K562 (cell line): ENCODE data around the gene CHTF8.

Experiments
- BACH1 ChIP-seq: fragments of 200-800 bp; sonication (Bioruptor generic); IDR thresholded peaks from 2 replicates; pipeline ENCODE4 v1.6.1; 2016; ENCODE audit warnings: missing genetic modification characterization, missing compliant biosample characterization
- STAG1 ChIP-seq: sonication (generic); formaldehyde crosslinking; IDR thresholded peaks from 2 replicates; pipeline ENCODE4 v1.5.0; 2020; ENCODE audit warnings: missing genetic modification reagents, borderline replicate concordance
- ZNF384 ChIP-seq: IDR thresholded peaks from 2 replicates; pipeline ENCODE4 v1.6.1; 2012; ENCODE audit warnings: low read depth, low read length, improper control_type of control experiment
- ZNF79 ChIP-seq: fragments of 250-450 bp; sonication (Bioruptor Pico); IDR thresholded peaks from 2 replicates; pipeline ENCODE4 v1.4.0; 2020; ENCODE audit warnings: low read depth, mild to moderate bottlenecking, moderate library complexity
- TF ChIP-seq, protein P1 (sequence below), 3 experiments: IDR thresholded peaks in 2 of 3; conservative IDR thresholded peaks in 1 of 3; 2 replicates each; pipeline ENCODE4 v1.5.1; 2011 to 2012; ENCODE audit warnings: low read length in 3 of 3, mild to moderate bottlenecking in 3 of 3, control low read depth in 2 of 3, improper control_type of control experiment in 1 of 3, inconsistent platforms in 1 of 3, low read depth in 1 of 3, mixed read lengths in 1 of 3, moderate library complexity in 1 of 3; ENCODE audit not compliant: insufficient read depth in 2 of 3
- TF ChIP-seq, protein P2 (sequence below): fragments of 250-450 bp; sonication (Bioruptor Pico); IDR thresholded peaks from 2 replicates; pipeline ENCODE4 v1.8.0; 2021; ENCODE audit warnings: moderate library complexity, mild to moderate bottlenecking, inconsistent platforms
- TF ChIP-seq, protein P3 (sequence below), 2 experiments: fragments of 450-650 bp; IDR thresholded peaks; 2 replicates each; pipeline ENCODE4 v1.6.1; 2016
- TF ChIP-seq, protein P4 (sequence below): sonication (generic); formaldehyde crosslinking; IDR thresholded peaks from 2 replicates; pipeline ENCODE4 v1.8.0; 2022; ENCODE audit warnings: mild to moderate bottlenecking, missing genetic modification reagents

DNA sequence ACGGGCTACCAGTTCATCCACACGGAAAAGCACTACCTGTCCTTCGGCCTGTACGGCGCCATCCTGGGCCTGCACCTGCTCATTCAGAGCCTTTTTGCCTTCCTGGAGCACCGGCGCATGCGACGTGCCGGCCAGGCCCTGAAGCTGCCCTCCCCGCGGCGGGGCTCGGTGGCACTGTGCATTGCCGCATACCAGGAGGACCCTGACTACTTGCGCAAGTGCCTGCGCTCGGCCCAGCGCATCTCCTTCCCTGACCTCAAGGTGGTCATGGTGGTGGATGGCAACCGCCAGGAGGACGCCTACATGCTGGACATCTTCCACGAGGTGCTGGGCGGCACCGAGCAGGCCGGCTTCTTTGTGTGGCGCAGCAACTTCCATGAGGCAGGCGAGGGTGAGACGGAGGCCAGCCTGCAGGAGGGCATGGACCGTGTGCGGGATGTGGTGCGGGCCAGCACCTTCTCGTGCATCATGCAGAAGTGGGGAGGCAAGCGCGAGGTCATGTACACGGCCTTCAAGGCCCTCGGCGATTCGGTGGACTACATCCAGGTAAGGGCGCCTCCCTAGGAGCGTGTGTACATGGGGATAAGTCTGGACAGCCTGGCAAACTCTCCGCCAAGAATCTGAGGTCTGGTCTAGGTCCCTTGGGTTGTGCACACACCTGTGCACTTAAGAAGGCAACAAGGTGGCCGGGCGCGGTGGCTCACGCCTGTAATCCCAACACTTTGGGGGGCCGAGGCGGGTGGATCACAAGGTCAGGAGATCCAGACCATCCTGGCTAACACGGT is 22.7 kb downstream of the CHTF8 start:
- TF ChIP-seq, protein P1, sequence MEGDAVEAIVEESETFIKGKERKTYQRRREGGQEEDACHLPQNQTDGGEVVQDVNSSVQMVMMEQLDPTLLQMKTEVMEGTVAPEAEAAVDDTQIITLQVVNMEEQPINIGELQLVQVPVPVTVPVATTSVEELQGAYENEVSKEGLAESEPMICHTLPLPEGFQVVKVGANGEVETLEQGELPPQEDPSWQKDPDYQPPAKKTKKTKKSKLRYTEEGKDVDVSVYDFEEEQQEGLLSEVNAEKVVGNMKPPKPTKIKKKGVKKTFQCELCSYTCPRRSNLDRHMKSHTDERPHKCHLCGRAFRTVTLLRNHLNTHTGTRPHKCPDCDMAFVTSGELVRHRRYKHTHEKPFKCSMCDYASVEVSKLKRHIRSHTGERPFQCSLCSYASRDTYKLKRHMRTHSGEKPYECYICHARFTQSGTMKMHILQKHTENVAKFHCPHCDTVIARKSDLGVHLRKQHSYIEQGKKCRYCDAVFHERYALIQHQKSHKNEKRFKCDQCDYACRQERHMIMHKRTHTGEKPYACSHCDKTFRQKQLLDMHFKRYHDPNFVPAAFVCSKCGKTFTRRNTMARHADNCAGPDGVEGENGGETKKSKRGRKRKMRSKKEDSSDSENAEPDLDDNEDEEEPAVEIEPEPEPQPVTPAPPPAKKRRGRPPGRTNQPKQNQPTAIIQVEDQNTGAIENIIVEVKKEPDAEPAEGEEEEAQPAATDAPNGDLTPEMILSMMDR (IDR thresholded peaks at IDR 0.05 in 2 of 3, conservative IDR thresholded peaks at IDR 0.05 in 1 of 3; ENCODE audit: insufficient read depth in 2 of 3, low read depth in 1 of 3, low read length in 3 of 3): no peak
- TF ChIP-seq, protein P2, sequence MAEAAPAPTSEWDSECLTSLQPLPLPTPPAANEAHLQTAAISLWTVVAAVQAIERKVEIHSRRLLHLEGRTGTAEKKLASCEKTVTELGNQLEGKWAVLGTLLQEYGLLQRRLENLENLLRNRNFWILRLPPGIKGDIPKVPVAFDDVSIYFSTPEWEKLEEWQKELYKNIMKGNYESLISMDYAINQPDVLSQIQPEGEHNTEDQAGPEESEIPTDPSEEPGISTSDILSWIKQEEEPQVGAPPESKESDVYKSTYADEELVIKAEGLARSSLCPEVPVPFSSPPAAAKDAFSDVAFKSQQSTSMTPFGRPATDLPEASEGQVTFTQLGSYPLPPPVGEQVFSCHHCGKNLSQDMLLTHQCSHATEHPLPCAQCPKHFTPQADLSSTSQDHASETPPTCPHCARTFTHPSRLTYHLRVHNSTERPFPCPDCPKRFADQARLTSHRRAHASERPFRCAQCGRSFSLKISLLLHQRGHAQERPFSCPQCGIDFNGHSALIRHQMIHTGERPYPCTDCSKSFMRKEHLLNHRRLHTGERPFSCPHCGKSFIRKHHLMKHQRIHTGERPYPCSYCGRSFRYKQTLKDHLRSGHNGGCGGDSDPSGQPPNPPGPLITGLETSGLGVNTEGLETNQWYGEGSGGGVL (CRISPR knock-in tag): no peak
- TF ChIP-seq, protein P3, sequence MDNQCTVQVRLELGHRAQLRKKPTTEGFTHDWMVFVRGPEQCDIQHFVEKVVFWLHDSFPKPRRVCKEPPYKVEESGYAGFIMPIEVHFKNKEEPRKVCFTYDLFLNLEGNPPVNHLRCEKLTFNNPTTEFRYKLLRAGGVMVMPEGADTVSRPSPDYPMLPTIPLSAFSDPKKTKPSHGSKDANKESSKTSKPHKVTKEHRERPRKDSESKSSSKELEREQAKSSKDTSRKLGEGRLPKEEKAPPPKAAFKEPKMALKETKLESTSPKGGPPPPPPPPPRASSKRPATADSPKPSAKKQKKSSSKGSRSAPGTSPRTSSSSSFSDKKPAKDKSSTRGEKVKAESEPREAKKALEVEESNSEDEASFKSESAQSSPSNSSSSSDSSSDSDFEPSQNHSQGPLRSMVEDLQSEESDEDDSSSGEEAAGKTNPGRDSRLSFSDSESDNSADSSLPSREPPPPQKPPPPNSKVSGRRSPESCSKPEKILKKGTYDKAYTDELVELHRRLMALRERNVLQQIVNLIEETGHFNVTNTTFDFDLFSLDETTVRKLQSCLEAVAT (IDR thresholded peaks at IDR 0.05): no peak
- TF ChIP-seq, protein P4, sequence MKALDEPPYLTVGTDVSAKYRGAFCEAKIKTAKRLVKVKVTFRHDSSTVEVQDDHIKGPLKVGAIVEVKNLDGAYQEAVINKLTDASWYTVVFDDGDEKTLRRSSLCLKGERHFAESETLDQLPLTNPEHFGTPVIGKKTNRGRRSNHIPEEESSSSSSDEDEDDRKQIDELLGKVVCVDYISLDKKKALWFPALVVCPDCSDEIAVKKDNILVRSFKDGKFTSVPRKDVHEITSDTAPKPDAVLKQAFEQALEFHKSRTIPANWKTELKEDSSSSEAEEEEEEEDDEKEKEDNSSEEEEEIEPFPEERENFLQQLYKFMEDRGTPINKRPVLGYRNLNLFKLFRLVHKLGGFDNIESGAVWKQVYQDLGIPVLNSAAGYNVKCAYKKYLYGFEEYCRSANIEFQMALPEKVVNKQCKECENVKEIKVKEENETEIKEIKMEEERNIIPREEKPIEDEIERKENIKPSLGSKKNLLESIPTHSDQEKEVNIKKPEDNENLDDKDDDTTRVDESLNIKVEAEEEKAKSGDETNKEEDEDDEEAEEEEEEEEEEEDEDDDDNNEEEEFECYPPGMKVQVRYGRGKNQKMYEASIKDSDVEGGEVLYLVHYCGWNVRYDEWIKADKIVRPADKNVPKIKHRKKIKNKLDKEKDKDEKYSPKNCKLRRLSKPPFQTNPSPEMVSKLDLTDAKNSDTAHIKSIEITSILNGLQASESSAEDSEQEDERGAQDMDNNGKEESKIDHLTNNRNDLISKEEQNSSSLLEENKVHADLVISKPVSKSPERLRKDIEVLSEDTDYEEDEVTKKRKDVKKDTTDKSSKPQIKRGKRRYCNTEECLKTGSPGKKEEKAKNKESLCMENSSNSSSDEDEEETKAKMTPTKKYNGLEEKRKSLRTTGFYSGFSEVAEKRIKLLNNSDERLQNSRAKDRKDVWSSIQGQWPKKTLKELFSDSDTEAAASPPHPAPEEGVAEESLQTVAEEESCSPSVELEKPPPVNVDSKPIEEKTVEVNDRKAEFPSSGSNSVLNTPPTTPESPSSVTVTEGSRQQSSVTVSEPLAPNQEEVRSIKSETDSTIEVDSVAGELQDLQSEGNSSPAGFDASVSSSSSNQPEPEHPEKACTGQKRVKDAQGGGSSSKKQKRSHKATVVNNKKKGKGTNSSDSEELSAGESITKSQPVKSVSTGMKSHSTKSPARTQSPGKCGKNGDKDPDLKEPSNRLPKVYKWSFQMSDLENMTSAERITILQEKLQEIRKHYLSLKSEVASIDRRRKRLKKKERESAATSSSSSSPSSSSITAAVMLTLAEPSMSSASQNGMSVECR (CRISPR knock-in tag): no peak
- TF ChIP-seq ZNF79 (CRISPR knock-in tag) (no peak), STAG1 (no peak), ZNF384 (no peak), BACH1 (tag) (no peak)
